NCI-H1930 (cell line): ENCODE results near the gene VASP.

Experiments used
- DNase-seq, 2 experiments: peaks; one replicate each; lab custom pipeline; 2025; lab: John Stamatoyannopoulos, UW

Gene VASP

GRCh38 chr19:45547965-45548609, 40.8 kb downstream of the VASP start:
- no peak for DNase-seq

- no peak for DNase-seq
Observed at GRCh38 chr19:45553464-45553863, 46.2 kb downstream of the VASP start.

GRCh38 chr19:45554481-45554880, 47.2 kb downstream of the VASP start:
- DNase-seq: no peak

- no peak for DNase-seq
Observed at GRCh38 chr19:45556835-45557234, 49.6 kb downstream of the VASP start.

- peak; percentile 47 to 58 for DNase-seq
Observed at GRCh38 chr19:45558399-45558878, 51.2 kb downstream of the VASP start.

- DNase-seq: no peak
Observed at GRCh38 chr19:45560038-45560437, 52.8 kb downstream of the VASP start.

- DNase-seq: no peak
Observed at GRCh38 chr19:45560686-45561085, 53.4 kb downstream of the VASP start.

GRCh38 chr19:45564131-45564780, 57.0 kb downstream of the VASP start:
- no peak for DNase-seq

GRCh38 chr19:45567609-45568008, 60.3 kb downstream of the VASP start:
- DNase-seq: no peak

- DNase-seq: no peak
Observed at GRCh38 chr19:45568732-45569131, 61.5 kb downstream of the VASP start.

- DNase-seq: no peak
Observed at GRCh38 chr19:45569619-45570421, 62.5 kb downstream of the VASP start.

- no peak for DNase-seq
Observed at GRCh38 chr19:45571457-45572220, 64.4 kb downstream of the VASP start.

GRCh38 chr19:45574526-45574925, 67.2 kb downstream of the VASP start:
- DNase-seq: no peak

- no peak for DNase-seq
Observed at GRCh38 chr19:45575216-45575615, 67.9 kb downstream of the VASP start.
